Stomach (tissue), 9 donors: ENCODE data around the gene ARHGAP26. TPM values are rescaled to one million over a fixed set of nuclear protein-coding genes. Genes with fewer than 3 reads are reported as not detected.

ENCODE experiments used
- DNase-seq, 2 donors: peaks; one replicate each; pipeline versions ENCODE4 v3.0.0 to v3.0.0-alpha.2; 2013 to 2019
- H3K27ac ChIP-seq, 5 donors: fragments of 200-600 bp in 4 of 5; sonication (generic) in 4 of 5; one replicate each; pipeline ENCODE4 v1.5.1; 2013 to 2019; ENCODE audit warnings: mild to moderate bottlenecking in 1 of 5, moderate library complexity in 1 of 5
- H3K27me3 ChIP-seq, 3 donors: fragments of 200-600 bp; sonication (generic); one replicate each; pipeline ENCODE4 v1.5.1; 2017 to 2019; ENCODE audit warnings: mixed run types in 1 of 3
- H3K36me3 ChIP-seq, 4 donors: fragments of 200-600 bp; sonication (generic); 1 replicate in 3 of 4; 2 replicates in 1 of 4; pipeline ENCODE4 v1.5.1; 2016 to 2019
- H3K4me1 ChIP-seq, 4 donors: fragments of 200-600 bp; sonication (generic); one replicate each; pipeline ENCODE4 v1.5.1; 2016 to 2019
- H3K4me3 ChIP-seq, 4 donors: fragments of 200-600 bp; sonication (generic) in 3 of 4; one replicate each; pipeline ENCODE4 v1.5.1; 2016 to 2019; ENCODE audit warnings: mild to moderate bottlenecking in 1 of 4
- H3K9me3 ChIP-seq, 4 donors: fragments of 200-600 bp; sonication (generic); one replicate each; pipeline ENCODE4 v1.5.1; 2016 to 2019
- CTCF ChIP-seq, 7 experiments: fragments of 450-650 bp in 4 of 7; fragments of 200-600 bp in 3 of 7; sonication (generic) in 3 of 7; IDR thresholded peaks; one replicate each; pipeline ENCODE4 v1.5.1; 2016 to 2019; ENCODE audit warnings: antibody characterized with exemption in 7 of 7, control low read depth in 2 of 7, mild to moderate bottlenecking in 1 of 7
- EP300 ChIP-seq: sonication (generic); formaldehyde crosslinking; IDR thresholded peaks from one replicate; pipeline ENCODE4 v1.6.1; 2017; ENCODE audit warnings: antibody characterized with exemption
- POLR2A ChIP-seq, 4 donors: fragments of 450-650 bp; IDR thresholded peaks; one replicate each; pipeline ENCODE4 v1.6.1; 2016; ENCODE audit warnings: antibody characterized with exemption in 4 of 4, control low read depth in 2 of 4, mild to moderate bottlenecking in 1 of 4, moderate library complexity in 1 of 4
- POLR2AphosphoS5 ChIP-seq, 3 donors: sonication (generic); formaldehyde crosslinking; IDR thresholded peaks; one replicate each; pipeline ENCODE4 v1.6.1; 2016; ENCODE audit warnings: antibody characterized with exemption in 3 of 3
- WGBS, 5 donors: extraction: QIAGEN DNeasy Blood & Tissue Kit in 3 of 5; methylation state at CpG; one replicate each; pipeline versions ENCODE4 v1.1.5 to v1.1.7; 2013 to 2018; 5-methylcytosine and 5-hydroxymethylcytosine counted together
- intact Hi-C: fragments of 100-400 bp; cut with DNase I; formaldehyde crosslinking; loops from one replicate; pipeline ENCODE4 v1.15.1; 2023; ENCODE audit warnings: low total_unique reads
- polyA plus RNA-seq, 3 donors: library from polyadenylated mRNA; stranded (reverse); fragments of 200-250 nt; gene quantifications; one replicate each; pipeline ENCODE4 v1.2.3, GENCODE V29; 2013
- total RNA-seq, 5 donors: library from RNA; depleted of rRNA; stranded (reverse); fragments of >200 nt; gene quantifications; one replicate each; pipeline versions ENCODE4 v1.1.0 to v1.2.3, GENCODE V29; 2014 to 2016
- donor health status: healthy with polysubstance abuse.
- donor health status: Bipolar disorder and iron deficiency.
- donor health status: healthy.

Gene ARHGAP26
- total and polyA plus RNA-seq, 8 donors, result 4.0 to 115 (median 34.1) TPM

GRCh38 chr5:142894749-142895148 is 124.6 kb downstream of the ARHGAP26 start:
- no peak overlapping the region for H3K4me3 ChIP-seq
- H3K27ac ChIP-seq, result no peak overlapping the region
- no peaks in the 10 kb centered on the region for H3K27me3 ChIP-seq
- TF ChIP-seq POLR2A (IDR thresholded peaks at IDR 0.05) (no peak), POLR2AphosphoS5 (IDR thresholded peaks at IDR 0.05) (no peak), CTCF (IDR thresholded peaks at IDR 0.05) (no peak), EP300 (no peak)
- H3K36me3 ChIP-seq, result peaks cover 0 to 42% (median 29%) of the 10 kb centered on the region in 4 donors
- 93 to 100% (median 98%) methylated on average over 1 of the region's 1 CpG for WGBS, 5 donors
- no peaks in the 10 kb centered on the region for H3K9me3 ChIP-seq
- intact Hi-C loops, result no loop called here
- DNase-seq, result no peak
- H3K4me1 ChIP-seq, result peaks cover 0 to 25% (median 6%) of the 10 kb centered on the region in 4 donors

- 57 to 86% (median 68%) methylated on average over 2 of the region's 2 CpGs for WGBS, 5 donors
- TF ChIP-seq POLR2AphosphoS5 (IDR thresholded peaks at IDR 0.05) (no peak), EP300 (no peak), POLR2A (IDR thresholded peaks at IDR 0.05) (no peak), CTCF (IDR thresholded peaks at IDR 0.05) (no peak)
- peaks cover 0 to 25% (median 6%) of the 10 kb centered on the region in 4 donors for H3K4me1 ChIP-seq
- H3K4me3 ChIP-seq, result no peak overlapping the region
- H3K27me3 ChIP-seq, result no peaks in the 10 kb centered on the region
- no peak overlapping the region for H3K27ac ChIP-seq
- no peak for DNase-seq
- intact Hi-C loops, result no loop called here
- H3K9me3 ChIP-seq, result no peaks in the 10 kb centered on the region
- peaks cover 0 to 46% (median 30%) of the 10 kb centered on the region in 4 donors for H3K36me3 ChIP-seq
Observed at GRCh38 chr5:142896325-142897007, 126.3 kb downstream of the ARHGAP26 start.

- intact Hi-C loops, result no loop called here
- peaks cover 2 to 53% (median 39%) of the 10 kb centered on the region in 4 donors for H3K36me3 ChIP-seq
- WGBS, 5 donors, result 78 to 95% (median 79%) methylated on average over 4 of the region's 4 CpGs
- no peak overlapping the region for H3K4me3 ChIP-seq
- H3K9me3 ChIP-seq, result no peaks in the 10 kb centered on the region
- H3K4me1 ChIP-seq, result peaks cover 0 to 29% (median 6%) of the 10 kb centered on the region in 4 donors
- H3K27ac ChIP-seq, result no peak overlapping the region
- no peak for DNase-seq
- no peaks in the 10 kb centered on the region for H3K27me3 ChIP-seq
- TF ChIP-seq CTCF (IDR thresholded peaks at IDR 0.05), result no peak
- no peak for TF ChIP-seq EP300
- no peak for TF ChIP-seq POLR2AphosphoS5 (IDR thresholded peaks at IDR 0.05)
- no peak for TF ChIP-seq POLR2A (IDR thresholded peaks at IDR 0.05)
Observed at GRCh38 chr5:142897328-142897727, 127.2 kb downstream of the ARHGAP26 start.

- intact Hi-C loops, result no loop called here
- no peak overlapping the region for H3K27ac ChIP-seq
- no peaks in the 10 kb centered on the region for H3K9me3 ChIP-seq
- no peaks in the 10 kb centered on the region for H3K27me3 ChIP-seq
- peaks cover 15 to 69% (median 65%) of the 10 kb centered on the region in 4 donors for H3K36me3 ChIP-seq
- peak in 1 of 2 donors; percentile 25 for DNase-seq
- WGBS, 5 donors, result 66 to 70% (median 69%) methylated on average over 5 of the region's 5 CpGs
- peaks cover 0 to 19% (median 4%) of the 10 kb centered on the region in 4 donors for H3K4me1 ChIP-seq
- TF ChIP-seq POLR2A (IDR thresholded peaks at IDR 0.05), result no peak
- no peak overlapping the region for H3K4me3 ChIP-seq
Observed at GRCh38 chr5:142900927-142901326, 130.8 kb downstream of the ARHGAP26 start.
